GM18498 (cell line): ENCODE measurements around the gene PAEP.
"Not testable (repeated sequence)": the region's sequence is repeated elsewhere in the genome, so short reads cannot be mapped to it uniquely, and the experiment has no call there.

Experiments used
- ATAC-seq: cut with Tn5 transposase; IDR thresholded peaks from one replicate; pipeline ENCODE4 v1.9.1; 2021; ENCODE audit warnings: mild to moderate bottlenecking, moderate library complexity; ENCODE audit not compliant: unreplicated experiment

Gene PAEP

DNA sequence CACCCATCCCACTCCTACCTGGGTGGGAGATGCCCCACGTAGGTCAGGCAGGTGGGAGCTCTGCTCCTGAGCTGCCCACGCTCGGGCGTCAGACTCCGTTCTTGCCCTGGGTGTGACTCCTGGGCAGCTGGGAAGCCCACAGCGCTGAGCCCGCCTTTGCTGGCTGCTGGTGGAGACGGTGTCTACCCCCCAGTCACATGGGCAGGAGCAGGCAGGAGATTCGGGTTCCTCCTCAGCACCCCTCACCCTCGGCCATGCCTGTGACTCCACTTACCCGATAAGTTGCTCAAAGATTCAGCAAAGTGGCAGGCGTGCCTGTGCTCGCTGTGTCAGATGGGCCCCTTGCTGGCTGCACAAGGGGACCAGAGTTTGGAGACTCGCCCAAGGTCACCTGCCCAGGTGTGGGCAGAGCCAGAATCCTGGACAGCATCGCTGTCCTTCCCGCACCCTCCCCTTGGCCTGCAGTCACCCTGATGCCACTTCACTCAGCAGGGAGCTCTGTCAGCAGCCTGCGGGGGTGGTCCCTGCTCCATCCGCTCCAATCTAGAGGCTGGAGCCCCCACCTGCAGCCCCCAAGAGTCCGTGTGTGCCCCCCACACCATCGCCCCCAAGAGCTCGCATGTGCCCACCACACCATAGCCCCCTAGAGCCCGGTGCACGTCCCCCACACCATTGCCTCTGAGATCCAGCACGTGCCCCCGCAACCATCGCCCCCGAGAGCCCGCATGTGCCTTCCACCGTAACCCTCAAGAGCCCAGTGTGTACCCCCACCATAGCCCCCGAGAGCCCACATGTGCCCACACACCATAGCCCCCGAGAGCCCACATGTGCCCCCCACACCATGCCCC is 36.1 kb upstream of the PAEP start:
- no peak for ATAC-seq

DNA sequence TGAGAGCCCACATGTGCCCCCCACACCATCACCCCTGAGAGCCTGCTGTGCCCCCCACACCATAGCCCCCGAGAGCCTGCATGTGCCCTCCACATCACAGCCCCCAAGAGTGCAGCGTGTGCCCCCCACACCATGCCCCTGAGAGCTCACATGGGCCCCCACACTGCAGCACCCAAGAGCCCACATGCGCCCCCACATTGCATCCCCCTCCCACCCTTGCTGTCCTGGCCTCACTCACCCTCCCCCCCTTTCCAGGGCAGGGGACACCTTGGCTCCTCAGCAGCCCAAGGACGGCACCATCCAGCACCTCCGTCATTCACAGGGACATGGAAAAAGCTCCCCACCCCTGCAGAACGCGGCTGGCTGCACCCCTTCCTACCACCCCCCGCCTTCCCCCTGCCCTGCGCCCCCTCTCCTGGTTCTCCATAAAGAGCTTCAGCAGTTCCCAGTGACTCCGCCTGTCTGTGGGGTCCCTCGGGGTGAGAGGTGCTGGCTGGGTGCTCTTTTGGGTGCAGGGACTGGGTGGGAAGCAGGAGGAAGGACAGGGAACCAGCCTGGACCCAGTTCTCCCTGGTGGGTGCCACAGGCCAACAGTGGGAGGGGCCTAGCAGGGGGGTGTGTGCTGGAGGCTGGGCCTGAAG is 35.3 kb upstream of the PAEP start:
- ATAC-seq: no peak

DNA sequence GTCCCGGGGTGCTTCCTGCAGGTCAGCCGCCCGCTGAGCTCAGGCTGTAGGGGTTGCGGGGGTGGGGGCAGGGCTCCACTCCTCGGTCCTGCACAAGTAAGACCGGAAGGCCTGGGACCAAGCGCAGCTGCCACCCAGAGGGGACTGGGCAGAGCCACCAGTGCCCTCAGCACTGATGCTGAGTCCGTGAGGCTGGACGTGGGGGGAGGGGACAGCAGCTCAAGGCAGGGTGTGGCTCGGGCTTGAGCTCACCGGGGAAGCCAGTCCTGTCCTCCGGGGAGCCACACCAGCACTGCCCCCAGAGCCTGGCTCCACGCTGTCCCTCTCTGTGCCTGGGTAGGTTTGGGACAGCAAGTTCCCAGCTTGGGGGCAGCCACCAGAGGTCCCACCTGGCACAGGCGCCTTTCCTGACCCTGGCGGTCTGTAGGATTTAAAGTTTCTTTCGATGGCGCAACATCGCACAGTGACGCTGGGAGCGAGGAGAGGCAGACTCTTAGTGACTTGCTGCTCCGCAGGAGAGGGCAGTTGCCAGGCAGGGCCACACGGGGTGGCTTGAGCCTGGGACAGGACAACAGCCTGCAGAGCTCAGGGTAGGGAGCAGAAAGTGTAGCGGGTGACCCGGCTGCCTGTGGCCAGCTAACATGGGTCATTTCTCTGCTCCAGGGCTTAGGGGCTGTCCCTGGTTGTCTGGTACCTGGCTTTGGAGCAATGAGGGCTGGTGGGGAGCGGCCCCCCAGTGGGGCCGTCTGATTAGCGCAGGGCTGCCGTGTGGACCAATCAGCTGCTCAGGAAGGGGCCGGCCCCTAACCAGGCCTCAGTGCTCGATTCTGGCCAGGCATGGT is 34.6 kb upstream of the PAEP start:
- ATAC-seq: no peak

DNA sequence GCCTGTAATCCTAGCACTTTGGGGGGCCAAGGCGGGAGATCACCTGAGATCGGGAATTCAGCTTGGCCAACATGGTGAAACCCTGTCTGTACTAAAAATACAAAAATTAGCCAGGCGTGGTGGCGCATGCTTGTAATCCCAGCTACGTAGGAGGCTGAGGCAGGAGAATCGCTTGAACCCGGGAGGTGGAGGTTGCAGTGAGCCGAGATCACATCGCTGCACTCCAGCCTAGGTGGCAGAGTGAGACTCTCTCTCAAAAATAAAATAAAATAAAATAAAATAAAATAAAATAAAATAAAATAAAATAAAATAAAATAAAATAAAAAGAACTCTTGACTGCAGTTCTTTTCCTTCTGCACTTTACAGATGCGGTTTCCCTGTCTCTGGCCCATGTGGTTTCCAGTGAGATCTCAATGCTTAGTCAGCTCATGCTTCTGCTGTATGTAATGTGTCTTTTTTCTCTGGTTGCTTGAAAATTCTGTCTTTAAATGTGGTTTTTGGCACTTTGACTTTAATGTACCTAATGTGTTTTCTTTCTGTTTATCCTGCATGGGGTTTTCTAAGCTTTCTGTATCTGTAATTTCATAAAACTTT is 32.6 kb upstream of the PAEP start:
- not testable (repeated sequence) for ATAC-seq

DNA sequence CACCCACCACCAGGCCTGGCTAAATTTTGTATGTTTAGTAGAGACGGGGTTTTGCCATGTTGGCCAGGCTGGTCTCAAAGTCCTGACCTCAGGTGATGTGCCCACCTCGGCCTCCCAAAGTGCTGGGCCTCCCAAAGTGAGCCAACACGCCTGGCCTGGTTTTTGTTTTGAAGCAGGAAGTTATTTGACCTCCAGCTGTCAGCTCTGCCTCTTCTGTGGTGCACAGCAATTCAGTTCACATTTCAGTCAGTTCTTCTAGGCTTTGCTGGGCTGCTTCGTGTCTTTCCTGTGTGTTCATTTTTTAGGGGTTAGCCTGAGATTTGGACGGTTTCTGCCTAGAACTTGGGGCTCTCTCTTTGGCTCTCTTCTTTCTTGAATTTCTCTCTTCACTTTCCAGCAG is 31.4 kb upstream of the PAEP start:
- no peak for ATAC-seq

DNA sequence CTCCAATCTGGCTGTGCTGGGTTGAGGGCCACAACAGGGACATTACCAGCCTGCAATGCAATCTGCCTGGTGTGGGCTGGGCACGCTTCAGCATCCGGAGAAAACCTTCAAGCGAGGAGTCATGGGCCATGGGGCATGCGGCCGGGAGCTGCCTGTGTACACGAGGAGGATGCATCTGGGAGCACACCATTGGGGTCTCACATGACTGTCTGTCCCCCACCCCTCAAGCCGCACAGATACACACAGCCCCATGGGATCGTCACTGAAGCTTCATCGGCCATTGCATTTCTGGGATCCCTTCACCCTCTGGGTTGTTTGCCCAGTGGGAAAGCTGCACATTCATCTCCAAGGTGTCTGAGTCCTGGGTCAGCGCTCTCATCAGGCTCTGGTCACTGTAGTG is 30.5 kb upstream of the PAEP start:
- ATAC-seq: no peak

DNA sequence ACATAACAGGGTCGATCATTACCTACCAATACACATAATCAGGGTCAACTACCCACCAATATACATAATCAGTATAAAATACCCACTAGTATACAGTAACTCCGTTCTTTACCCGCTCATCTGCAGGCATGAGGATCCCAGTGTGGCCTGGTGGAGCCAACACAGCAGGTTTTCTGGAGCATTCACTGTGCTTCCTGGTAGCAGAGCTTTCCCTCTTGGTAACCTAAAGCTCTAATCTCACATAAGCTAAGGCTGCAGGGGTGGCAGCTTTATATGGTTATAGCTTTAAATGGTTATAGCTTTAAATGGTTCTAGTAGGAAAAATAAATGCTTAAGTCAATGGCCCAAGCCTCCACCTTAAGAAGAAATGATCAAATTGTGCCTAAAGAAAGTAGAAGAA is 28.4 kb upstream of the PAEP start:
- no peak for ATAC-seq

DNA sequence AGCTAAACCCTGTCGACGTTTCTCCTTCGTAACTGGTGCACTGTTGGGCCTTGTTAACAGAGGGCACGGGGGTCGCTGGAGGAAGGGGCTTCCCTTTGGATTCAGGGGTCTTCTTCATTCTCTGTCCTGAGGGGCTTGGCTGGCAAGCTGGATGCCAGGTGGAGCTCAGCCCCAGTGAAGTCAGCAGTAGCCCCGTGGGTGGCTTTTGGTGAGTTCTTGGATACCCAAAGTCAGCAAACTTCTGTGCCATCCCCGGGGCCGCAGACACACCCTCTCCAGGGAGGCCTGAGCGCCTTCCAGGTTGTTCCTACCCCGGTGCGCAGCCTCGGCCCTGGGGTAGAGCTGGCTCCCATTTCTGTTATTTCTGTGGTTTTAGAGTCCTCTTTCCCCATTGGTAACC is 27.9 kb upstream of the PAEP start:
- ATAC-seq: no peak

DNA sequence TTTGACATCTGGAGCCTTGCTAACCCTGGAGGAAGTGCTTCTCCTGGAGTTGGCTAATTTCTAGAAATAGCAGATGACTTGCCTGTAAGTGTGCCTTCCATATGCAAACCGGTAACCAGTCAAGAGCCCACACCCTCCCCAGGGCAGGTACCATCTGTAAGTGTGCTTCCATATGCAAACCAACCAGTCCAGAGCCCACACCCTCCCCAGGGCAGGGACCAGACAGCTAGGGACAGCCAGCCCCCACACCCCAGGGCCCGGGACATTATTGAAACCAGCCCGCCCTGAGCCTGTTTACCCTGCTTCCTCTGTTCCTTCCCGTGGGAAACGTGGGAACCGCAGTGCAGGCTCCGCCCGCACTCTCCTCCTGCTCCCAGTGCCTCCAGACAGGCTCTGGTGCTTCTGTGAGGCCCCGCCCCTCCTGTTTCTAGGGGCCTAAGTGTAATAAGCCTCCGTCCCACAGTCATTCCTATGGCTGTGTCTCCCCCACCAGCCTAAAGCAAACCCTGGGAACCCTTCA is 27.3 kb upstream of the PAEP start:
- ATAC-seq: not testable (repeated sequence)

DNA sequence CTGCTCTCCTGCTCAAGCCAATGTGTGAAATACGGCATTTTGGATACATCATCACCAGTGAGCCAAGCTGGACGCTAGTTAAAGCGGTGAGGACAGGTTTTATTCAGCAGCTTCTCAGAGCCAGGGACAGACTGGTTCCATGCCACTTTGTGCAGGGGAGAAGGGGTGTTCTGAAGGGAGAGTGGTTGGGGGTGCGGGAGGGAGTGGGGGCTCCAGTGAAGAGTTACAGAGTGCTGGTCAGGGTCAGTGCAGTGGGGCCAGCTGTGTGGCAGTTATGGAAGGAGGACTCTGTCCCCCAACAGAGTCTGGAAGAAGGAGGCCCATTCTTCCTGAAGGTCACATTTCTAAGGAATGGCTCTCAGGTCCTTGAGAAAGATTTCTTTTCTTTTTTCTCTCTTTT is 26.7 kb upstream of the PAEP start:
- ATAC-seq: not testable (repeated sequence)

DNA sequence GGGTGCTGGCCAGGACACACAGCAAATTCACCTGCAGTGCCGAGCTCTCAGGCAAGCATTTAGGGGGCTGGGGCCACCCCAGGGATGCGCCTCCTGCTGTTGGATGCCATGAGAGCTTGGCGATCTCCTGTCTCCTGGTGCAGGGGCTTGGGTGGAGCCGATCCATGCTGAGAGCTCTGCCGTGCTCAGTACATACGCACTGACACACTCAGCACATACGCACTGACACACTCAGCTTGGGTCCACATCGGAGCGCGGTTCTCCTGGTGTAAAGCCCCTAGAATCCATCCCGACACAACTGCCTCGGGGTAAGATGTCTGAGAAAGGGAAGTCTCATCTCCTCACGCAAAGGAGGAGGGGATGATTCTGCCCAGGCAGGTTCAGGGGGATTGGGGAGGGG is 25.9 kb upstream of the PAEP start:
- ATAC-seq: not testable (repeated sequence)

DNA sequence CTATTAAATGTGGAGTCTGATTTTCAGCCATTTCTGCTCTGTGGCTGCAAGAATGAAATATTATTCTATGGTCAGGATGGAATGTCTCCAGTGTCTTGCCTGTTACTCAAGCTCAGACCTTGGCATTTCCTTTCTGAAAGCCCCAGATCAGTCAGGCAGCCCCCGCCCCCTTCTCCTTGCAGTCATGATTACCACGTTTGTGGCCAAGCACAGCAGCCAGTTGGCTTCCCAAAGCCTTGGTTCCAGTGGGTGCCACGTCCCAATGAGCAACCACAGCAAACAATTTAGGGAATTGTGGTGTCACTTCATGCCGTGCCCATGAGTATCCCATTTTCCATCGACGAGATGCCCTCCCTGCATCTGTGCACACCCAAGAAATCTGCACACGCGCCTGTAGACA is 25.3 kb upstream of the PAEP start:
- ATAC-seq: no peak

DNA sequence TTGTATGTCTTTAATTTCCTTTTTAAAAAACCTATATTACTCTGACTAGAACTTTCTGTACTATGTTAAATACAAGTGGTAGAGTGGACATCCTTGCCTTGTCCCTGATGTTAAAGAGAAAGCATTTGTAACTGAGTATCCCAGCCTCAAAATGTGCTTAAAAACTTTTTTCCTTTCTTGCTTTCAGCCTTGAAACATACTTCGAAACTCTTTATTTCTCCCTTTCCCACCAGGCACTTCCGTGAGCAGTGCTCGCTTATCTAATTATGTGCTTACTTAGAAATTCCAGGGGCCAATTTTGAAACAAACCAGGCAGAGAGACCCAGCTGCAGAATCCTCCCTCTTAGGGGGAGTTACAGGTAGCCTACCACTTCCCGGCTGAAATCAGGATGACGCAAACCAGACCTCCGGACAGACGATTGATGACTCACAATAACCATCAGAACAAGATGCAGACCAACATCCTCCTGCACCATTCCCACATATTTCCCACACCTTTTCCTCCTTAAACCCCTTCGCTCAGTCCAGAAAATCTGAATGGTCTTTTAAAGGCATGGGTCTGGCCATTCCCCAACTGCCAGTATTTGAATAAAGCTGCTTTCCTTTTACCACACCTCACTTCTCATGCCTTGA is 18.2 kb upstream of the PAEP start:
- not testable (repeated sequence) for ATAC-seq

DNA sequence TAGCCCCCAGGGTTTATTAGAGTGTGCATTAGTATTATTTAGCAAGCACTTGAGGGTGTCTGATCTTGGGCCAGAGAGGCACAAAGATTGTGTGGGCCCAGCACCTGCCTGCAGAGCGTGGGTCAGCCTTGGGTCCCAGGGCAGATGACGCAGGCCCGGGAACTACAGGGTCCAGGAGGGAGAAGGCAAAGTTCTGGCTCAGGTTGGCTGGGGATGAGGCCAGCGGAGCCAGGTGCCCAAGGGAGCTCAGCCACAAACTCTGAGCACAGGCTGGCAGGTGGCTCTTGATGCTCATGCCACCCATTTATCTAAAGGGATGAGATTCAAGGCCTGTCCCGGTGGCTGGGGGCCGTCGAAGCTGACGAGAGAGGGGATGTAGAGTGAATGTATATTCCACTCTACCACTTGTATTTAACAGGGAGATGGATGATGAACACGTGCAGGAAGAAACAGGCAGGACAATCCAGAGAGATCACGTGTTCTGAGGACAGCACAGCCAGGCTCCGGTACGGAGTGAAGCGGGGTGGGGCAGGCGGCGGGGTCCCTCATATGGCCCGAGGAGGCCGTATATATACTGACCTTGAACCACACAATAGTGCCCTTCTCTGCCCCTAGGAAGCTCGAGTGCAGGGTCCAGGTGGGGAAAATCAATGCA is 16.4 kb upstream of the PAEP start:
- ATAC-seq: no peak

DNA sequence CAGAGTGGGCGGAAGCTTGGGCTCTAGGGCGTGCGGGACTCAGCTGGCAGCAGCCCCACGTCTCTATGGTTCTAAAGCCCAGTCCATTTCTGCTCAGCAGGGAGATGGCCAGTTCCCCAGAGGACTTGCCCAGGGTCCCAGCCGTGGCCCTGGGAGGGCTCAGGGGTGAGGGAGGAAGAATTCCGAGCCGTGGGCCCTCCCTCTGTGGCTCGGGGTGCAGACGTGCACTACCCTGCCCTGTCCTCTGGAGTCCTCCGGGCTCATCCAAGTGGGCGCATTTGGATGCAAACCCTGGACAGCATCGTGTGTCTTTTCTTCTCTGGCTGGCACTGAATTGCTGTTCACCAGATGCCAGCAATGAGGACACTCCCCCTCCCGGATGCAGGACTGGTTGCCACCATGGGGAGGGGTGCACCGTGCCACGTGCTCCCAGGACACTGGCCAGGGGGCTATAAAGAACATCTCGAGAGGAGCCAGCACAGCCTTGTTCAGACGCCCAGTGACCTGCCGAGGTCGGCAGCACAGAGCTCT is 15.8 kb upstream of the PAEP start, which contains the start of gene OBP2A:
OBP2A (plus strand) TSS at position 481 of the 531 bp plus-strand sequence. CDS start 55 bp downstream, outside the sequence.
- not testable (repeated sequence) for ATAC-seq

DNA sequence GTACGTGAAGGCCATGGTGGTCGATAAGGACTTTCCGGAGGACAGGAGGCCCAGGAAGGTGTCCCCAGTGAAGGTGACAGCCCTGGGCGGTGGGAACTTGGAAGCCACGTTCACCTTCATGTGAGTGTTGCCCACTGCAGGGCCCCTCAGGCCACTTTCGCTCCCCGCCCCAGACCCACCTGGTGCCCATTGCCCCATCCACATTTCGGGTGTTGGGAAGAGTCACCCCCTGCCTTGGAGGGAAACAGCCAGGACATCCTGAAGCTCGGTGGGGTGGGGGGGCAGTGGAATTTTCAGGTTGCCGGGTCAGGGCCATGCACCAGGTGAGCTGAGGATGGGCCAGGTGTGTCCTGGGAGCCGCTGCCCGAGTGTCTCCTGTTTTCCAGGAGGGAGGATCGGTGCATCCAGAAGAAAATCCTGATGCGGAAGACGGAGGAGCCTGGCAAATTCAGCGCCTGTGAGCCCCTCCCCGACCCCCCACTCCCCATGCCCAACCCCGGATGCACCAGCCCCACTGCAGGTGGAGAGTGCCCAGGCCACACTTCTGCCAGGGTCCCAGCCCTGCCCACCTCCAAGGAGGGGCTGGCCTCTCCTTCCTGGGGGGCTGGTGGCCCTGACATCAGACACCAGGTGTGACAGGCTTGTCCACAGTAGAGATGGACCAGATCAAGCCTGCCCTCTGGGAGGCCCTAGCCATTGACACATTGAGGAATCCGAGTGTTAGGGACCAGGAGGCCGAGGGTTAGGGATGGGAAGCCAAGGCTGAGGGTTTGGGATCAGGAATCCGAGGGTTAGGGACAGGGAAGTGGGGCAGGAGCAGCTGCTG is 14.6 kb upstream of the PAEP start:
- ATAC-seq: not testable (repeated sequence)

DNA sequence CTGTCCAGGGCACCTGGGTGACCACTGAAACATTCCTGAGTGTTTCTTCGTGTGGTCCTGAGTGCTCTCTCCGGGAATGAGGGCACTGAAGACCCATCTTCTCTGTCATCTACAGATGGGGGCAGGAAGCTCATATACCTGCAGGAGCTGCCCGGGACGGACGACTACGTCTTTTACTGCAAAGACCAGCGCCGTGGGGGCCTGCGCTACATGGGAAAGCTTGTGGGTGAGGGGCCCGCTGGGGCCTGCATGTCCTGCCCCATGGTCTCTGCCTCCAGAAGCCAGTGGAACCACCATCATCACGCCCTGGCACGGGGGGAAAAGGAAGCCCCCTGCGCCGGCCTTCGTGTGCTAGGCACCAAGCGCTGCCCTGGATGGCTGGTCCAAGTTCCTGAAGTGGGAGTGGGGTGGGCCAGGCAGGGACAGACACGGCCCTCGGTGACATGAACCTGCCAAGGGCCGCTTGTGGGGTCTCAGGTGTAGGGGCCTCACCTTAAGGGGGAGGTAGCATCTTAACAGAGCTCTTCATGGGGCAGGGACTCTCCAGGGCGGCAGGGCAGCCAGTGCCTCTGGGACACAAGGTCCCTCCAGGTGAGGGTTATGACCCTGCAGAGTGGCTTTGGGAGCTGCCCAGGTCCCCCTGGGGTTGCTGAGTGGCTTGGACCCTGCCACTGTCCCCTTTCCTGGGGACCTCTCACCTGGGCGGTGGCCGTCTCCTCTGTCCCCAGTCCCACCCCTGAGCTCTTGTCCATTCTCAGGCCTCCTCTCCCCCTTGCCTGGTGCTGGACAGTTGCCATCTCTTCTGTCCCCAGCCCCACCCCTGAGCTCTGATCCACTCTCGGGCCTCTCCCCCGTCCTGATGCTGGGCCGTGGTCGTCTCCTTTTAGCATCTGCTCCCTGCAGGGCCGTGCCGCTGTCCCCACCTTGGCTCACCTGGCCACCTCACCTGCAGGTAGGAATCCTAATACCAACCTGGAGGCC is 13.5 kb upstream of the PAEP start:
- no peak for ATAC-seq
